ENCODE results near the gene MAP3K3. TPM values are rescaled to one million over a fixed set of nuclear protein-coding genes. Genes with fewer than 3 reads are reported as not detected.
A peak's percentile ranks its signal among the peaks of the same experiment; 100 is the strongest.

The MAP3K3 gene
- total RNA-seq, 4 donors from 2014 or later, result 14.0 to 38.9 (median 18.4) TPM

GRCh38 chr17:63634816-63635215 lies 12.6 kb downstream of the MAP3K3 start:
- no peaks in the 10 kb centered on the region for H3K27me3 ChIP-seq
- peak overlapping the region in 1 of 4 donors; percentile 55 for H3K27ac ChIP-seq
- H3K36me3 ChIP-seq, result peaks cover 5 to 71% (median 10%) of the 10 kb centered on the region in 3 donors
- H3K9me3 ChIP-seq, result no peaks in the 10 kb centered on the region
- no peak for TF ChIP-seq POLR2A (IDR thresholded peaks at IDR 0.05)
- TF ChIP-seq CTCF (IDR thresholded peaks at IDR 0.05), result no peak
- intact Hi-C loops (cut with DNase I), result no loop called here
- WGBS, 2 donors, result 53 to 83% methylated on average over 1 of the region's 1 CpG
- H3K4me3 ChIP-seq, result no peak overlapping the region
- peaks cover 8 to 62% (median 35%) of the 10 kb centered on the region in 3 donors for H3K4me1 ChIP-seq
- DNase-seq, result no peak

- H3K4me1 ChIP-seq, result peaks cover 8 to 57% (median 30%) of the 10 kb centered on the region in 3 donors
- H3K4me3 ChIP-seq, result no peak overlapping the region
- no peak for DNase-seq
- no peaks in the 10 kb centered on the region for H3K9me3 ChIP-seq
- H3K27me3 ChIP-seq, result no peaks in the 10 kb centered on the region
- intact Hi-C loops (cut with DNase I), result no loop called here
- 82 to 83% methylated on average over 2 of the region's 2 CpGs for WGBS, 2 donors
- H3K27ac ChIP-seq, result peak overlapping the region in 2 of 4 donors; percentile 13 to 16
- TF ChIP-seq POLR2A (IDR thresholded peaks at IDR 0.05) (no peak), CTCF (IDR thresholded peaks at IDR 0.05) (no peak)
- H3K36me3 ChIP-seq, result peaks cover 5 to 75% (median 10%) of the 10 kb centered on the region in 3 donors
Observed at GRCh38 chr17:63635290-63635689, 13.1 kb downstream of the MAP3K3 start.

GRCh38 chr17:63635787-63636186 lies 13.6 kb downstream of the MAP3K3 start:
- Histone ChIP-seq H3K9me3 (no peaks in the 10 kb centered on the region), H3K27ac (peak overlapping the region in 2 of 4 donors; percentile 13 to 16), H3K27me3 (no peaks in the 10 kb centered on the region), H3K4me3 (no peak overlapping the region), H3K4me1 (peaks cover 8 to 52% (median 26%) of the 10 kb centered on the region in 3 donors), H3K36me3 (peaks cover 5 to 75% (median 10%) of the 10 kb centered on the region in 3 donors)
- TF ChIP-seq POLR2A (IDR thresholded peaks at IDR 0.05), result no peak
- intact Hi-C loops (cut with DNase I), result no loop called here
- 81 to 94% methylated on average over 2 of the region's 2 CpGs for WGBS, 2 donors
- no peak for DNase-seq

GRCh38 chr17:63639125-63639524 lies 16.9 kb downstream of the MAP3K3 start:
- no peak overlapping the region for H3K4me3 ChIP-seq
- H3K36me3 ChIP-seq, result peaks cover 5 to 75% (median 5%) of the 10 kb centered on the region in 3 donors
- no peak for DNase-seq
- H3K9me3 ChIP-seq, result no peaks in the 10 kb centered on the region
- H3K4me1 ChIP-seq, result peaks cover 0 to 23% (median 7%) of the 10 kb centered on the region in 3 donors
- TF ChIP-seq CTCF (IDR thresholded peaks at IDR 0.05) (no peak), POLR2A (IDR thresholded peaks at IDR 0.05) (no peak)
- 26 to 48% methylated on average over 1 of the region's 1 CpG for WGBS, 2 donors
- intact Hi-C loops (cut with DNase I), result no loop called here
- no peaks in the 10 kb centered on the region for H3K27me3 ChIP-seq
- no peak overlapping the region for H3K27ac ChIP-seq

GRCh38 chr17:63640038-63640437 lies 17.8 kb downstream of the MAP3K3 start:
- no peak for TF ChIP-seq CTCF (IDR thresholded peaks at IDR 0.05)
- no peak for TF ChIP-seq POLR2A (IDR thresholded peaks at IDR 0.05)
- DNase-seq, result no peak
- peaks cover 0 to 14% (median 7%) of the 10 kb centered on the region in 3 donors for H3K4me1 ChIP-seq
- no peak overlapping the region for H3K27ac ChIP-seq
- H3K9me3 ChIP-seq, result no peaks in the 10 kb centered on the region
- H3K27me3 ChIP-seq, result no peaks in the 10 kb centered on the region
- intact Hi-C loops (cut with DNase I), result no loop called here
- 96 to 99% methylated on average over 4 of the region's 4 CpGs for WGBS, 2 donors
- peaks cover 5 to 70% (median 5%) of the 10 kb centered on the region in 3 donors for H3K36me3 ChIP-seq
- H3K4me3 ChIP-seq, result no peak overlapping the region
